IMR-90 (cell line): Measurements from ENCODE around the gene SEC16B. TPM values are rescaled to one million over a fixed set of nuclear protein-coding genes. Genes with fewer than 3 reads are reported as not detected.
A peak's percentile ranks its signal among the peaks of the same experiment; 100 is the strongest.

Experiments
- ATAC-seq: fragments of 200-7000 bp; cut with Tn5 transposase; 2 replicates; pipeline ENCODE4 v1.9.1; 2020; ENCODE audit warnings: low read depth, mild to moderate bottlenecking, moderate library complexity
- BruUV-seq: library from RNA; stranded (reverse); fragments of 400-500 nt; replicated peaks from 2 replicates; lab custom pipeline; 2021; lab: Mats Ljungman, UMichigan
- CTCF ChIA-PET: fragments of 300-600 bp; formaldehyde crosslinking; extraction: SDS; loops from one replicate; lab custom pipeline; 2021; ENCODE audit warnings: antibody characterized with exemption; lab: Yijun Ruan, JAX
- POLR2A ChIA-PET: fragments of 300-600 bp; sonication (Branson Sonifier 250); formaldehyde crosslinking; loops from one replicate; lab custom pipeline; 2022; ENCODE audit warnings: antibody characterized with exemption; ENCODE audit not compliant: unreplicated experiment; lab: Charles Lee
- DNase-seq: peaks from one replicate; pipeline ENCODE4 v3.0.0; 2013
- H2AFZ ChIP-seq: replicated peaks from 2 replicates; pipeline ENCODE3; 2013; ENCODE audit warnings: low read length, mild to moderate bottlenecking; ENCODE audit not compliant: poor library complexity
- H2AK5ac ChIP-seq: 2 replicates; pipeline ENCODE4 v1.6.1; 2013; ENCODE audit warnings: low read depth, low read length, inconsistent platforms
- H2AK9ac ChIP-seq: replicated peaks from 2 replicates; pipeline ENCODE3; 2013; ENCODE audit warnings: mild to moderate bottlenecking, low read depth, low read length, moderate library complexity; ENCODE audit not compliant: poor library complexity
- H2BK120ac ChIP-seq: 2 replicates; pipeline ENCODE4 v1.6.1; 2013; ENCODE audit warnings: low read depth, low read length, inconsistent platforms
- H2BK15ac ChIP-seq: 3 replicates; pipeline ENCODE4 v1.6.1; 2013; ENCODE audit warnings: low read depth, low read length, inconsistent platforms
- H2BK20ac ChIP-seq: 2 replicates; pipeline ENCODE4 v1.6.1; 2013; ENCODE audit warnings: low read depth, mild to moderate bottlenecking, inconsistent platforms, low read length, moderate library complexity
- H2BK5ac ChIP-seq: 2 replicates; pipeline ENCODE4 v1.6.1; 2013; ENCODE audit warnings: mild to moderate bottlenecking, low read depth, low read length, inconsistent platforms; ENCODE audit not compliant: poor library complexity, severe bottlenecking
- H3K14ac ChIP-seq: replicated peaks from 2 replicates; pipeline ENCODE4 v1.6.1; 2013; ENCODE audit warnings: low read depth, low read length, inconsistent platforms
- H3K18ac ChIP-seq: 2 replicates; pipeline ENCODE4 v1.6.1; 2013; ENCODE audit warnings: low read depth, low read length, control low read depth
- H3K23ac ChIP-seq: 2 replicates; pipeline ENCODE4 v1.6.1; 2013; ENCODE audit warnings: low read depth, low read length, inconsistent platforms
- H3K27ac ChIP-seq: 2 replicates; pipeline ENCODE4 v1.5.1; 2013; ENCODE audit warnings: mild to moderate bottlenecking, control low read depth, low read length; ENCODE audit not compliant: insufficient read depth
- H3K27me3 ChIP-seq: 2 replicates; pipeline ENCODE4 v1.6.1; 2013; ENCODE audit warnings: low read length; ENCODE audit not compliant: control insufficient read depth, insufficient read depth
- H3K36me3 ChIP-seq: 2 replicates; pipeline ENCODE4 v1.6.1; 2013; ENCODE audit warnings: low read length, mixed read lengths; ENCODE audit not compliant: control insufficient read depth, insufficient read depth
- H3K4ac ChIP-seq: 2 replicates; pipeline ENCODE4 v1.6.1; 2013; ENCODE audit warnings: low read depth, low read length, inconsistent platforms
- H3K4me1 ChIP-seq: 2 replicates; pipeline ENCODE4 v1.6.1; 2013; ENCODE audit warnings: low read length, mixed read lengths; ENCODE audit not compliant: control insufficient read depth, insufficient read depth
- H3K4me2 ChIP-seq: 2 replicates; pipeline ENCODE4 v1.6.1; 2013; ENCODE audit warnings: low read depth, mild to moderate bottlenecking, control low read depth, low read length, moderate library complexity
- H3K4me3 ChIP-seq: 2 replicates; pipeline ENCODE4 v1.5.1; 2013; ENCODE audit warnings: low read depth, mild to moderate bottlenecking, control low read depth, low read length, moderate library complexity; ENCODE audit not compliant: insufficient read depth
- H3K56ac ChIP-seq: 2 replicates; pipeline ENCODE4 v1.6.1; 2013; ENCODE audit warnings: low read length, inconsistent platforms; ENCODE audit not compliant: insufficient read depth; ENCODE audit errors: extremely low read depth
- H3K79me1 ChIP-seq, 2 experiments: 2 replicates each; pipeline ENCODE4 v1.6.1; 2013; ENCODE audit warnings: low read length in 2 of 2, inconsistent platforms in 1 of 2, low read depth in 1 of 2
- H3K9ac ChIP-seq: 2 replicates; pipeline ENCODE4 v1.6.1; 2013; ENCODE audit warnings: low read depth, low read length, control low read depth
- H3K9me1 ChIP-seq: 2 replicates; pipeline ENCODE4 v1.6.1; 2013; ENCODE audit warnings: low read length, inconsistent platforms; ENCODE audit not compliant: insufficient read depth
- H3K9me3 ChIP-seq: 2 replicates; pipeline ENCODE4 v1.6.1; 2013; ENCODE audit warnings: low read length; ENCODE audit not compliant: control insufficient read depth, insufficient read depth
- H4K20me1 ChIP-seq: 2 replicates; pipeline ENCODE4 v1.6.1; 2013; ENCODE audit warnings: low read length, inconsistent platforms; ENCODE audit not compliant: insufficient read depth
- H4K5ac ChIP-seq: 2 replicates; pipeline ENCODE4 v1.6.1; 2013; ENCODE audit warnings: mild to moderate bottlenecking, low read depth, low read length, control low read depth
- H4K8ac ChIP-seq, 2 experiments: 2 replicates each; pipeline ENCODE4 v1.6.1; 2013; ENCODE audit warnings: low read depth in 2 of 2, low read length in 2 of 2, control low read depth in 1 of 2, inconsistent platforms in 1 of 2
- H4K91ac ChIP-seq: 2 replicates; pipeline ENCODE4 v1.6.1; 2013; ENCODE audit warnings: low read depth, low read length, inconsistent platforms; ENCODE audit not compliant: insufficient read depth
- MAFK ChIP-seq: IDR thresholded peaks from 2 replicates; pipeline ENCODE4 v1.6.1; 2012; ENCODE audit warnings: low read depth, low read length, improper control_type of control experiment
- WGBS, 2 experiments: methylation state at CpG; one replicate each; pipeline versions ENCODE4 v1.1.5 to v1.1.7; 2013; ENCODE audit warnings: missing lambda C conversion rate in 2 of 2; ENCODE audit not compliant: insufficient read length in 1 of 2; ENCODE audit errors: extremely low coverage in 2 of 2; 5-methylcytosine and 5-hydroxymethylcytosine counted together
- dilution Hi-C: fragments of 300-500 bp; cut with HindIII; formaldehyde crosslinking; loops from one replicate; pipeline ENCODE4 v1.14.3; 2018; ENCODE audit warnings: low sequenced_read_pairs; ENCODE audit not compliant: unreplicated experiment
- in situ Hi-C: fragments of 300-500 bp; cut with MboI; formaldehyde crosslinking; loops from 3 replicates; pipeline ENCODE4 v1.14.3; 2019; ENCODE audit warnings: low sequenced_read_pairs, inconsistent platforms, mixed read lengths
- intact Hi-C: fragments of 100-400 bp; cut with micrococcal nuclease; formaldehyde crosslinking; loops from 2 replicates; pipeline ENCODE4 v1.10.0; 2022
- polyA plus RNA-seq, 3 experiments: library from polyadenylated mRNA; depleted of rRNA; stranded (reverse); fragments of >200 nt; gene quantifications; 2 replicates each; pipeline ENCODE4 v1.2.3, GENCODE V29; 2012; ENCODE audit warnings: low replicate concordance in 1 of 3
- total RNA-seq: library from RNA; depleted of rRNA; stranded (reverse); fragments of >200 nt; gene quantifications from 2 replicates; pipeline ENCODE4 v1.2.3, GENCODE V29; 2012
- TF ChIP-seq, protein P1 (sequence below): conservative IDR thresholded peaks from 2 replicates; pipeline ENCODE4 v1.5.1; 2012; ENCODE audit warnings: mild to moderate bottlenecking, low read depth, low read length, improper control_type of control experiment

SEC16B gene
- total and polyA plus RNA-seq, 2 of the 4 experiments (the other 2 are of a cell fraction): 4.3 TPM

- Histone ChIP-seq H3K4me3 (no peak overlapping the region), H2BK20ac (no peak overlapping the region), H4K91ac (no peak overlapping the region), H4K20me1 (no peaks in the 10 kb centered on the region), H3K9me3 (no peaks in the 10 kb centered on the region), H3K9me1 (no peaks in the 10 kb centered on the region), H3K27me3 (no peaks in the 10 kb centered on the region), H2AK5ac (0 out of 2 replicates have a peak overlapping the region, but pooled peaks have one; percentile 32), H2BK120ac (no peak overlapping the region), H3K27ac (no peak overlapping the region), H2BK15ac (no peak overlapping the region), H2AK9ac (no peak overlapping the region), H3K36me3 (no peaks in the 10 kb centered on the region), H4K8ac (no peak overlapping the region), H3K23ac (no peak overlapping the region), H3K14ac (no peak overlapping the region), H3K4me2 (no peak overlapping the region), H3K18ac (no peak overlapping the region), H3K4ac (no peak overlapping the region), H2AFZ (no peak overlapping the region), H4K5ac (no peak overlapping the region), H3K4me1 (peaks cover 7% of the 10 kb centered on the region), H3K9ac (no peak overlapping the region), H3K79me1 (no peaks in the 10 kb centered on the region), H2BK5ac (no peak overlapping the region), H3K56ac (no peak overlapping the region)
- POLR2A ChIA-PET: no interaction called here
- no TSS peak for BruUV-seq
- dilution Hi-C loops: no loop called here
- ATAC-seq: no peak
- intact Hi-C loops: loop anchor here (10.0 kb wide), 3 partner anchors 336 to 1376 kb away; no protein-coding TSS in a partner anchor
- CTCF ChIA-PET: interaction anchor here (1.3 to 1.5 kb wide), 2 partner anchors 8 to 13 kb away, joined by 3 to 4 read pairs; no protein-coding TSS in a partner anchor
- no peak for DNase-seq
- WGBS, 2 experiments: no CpG with 5 or more reads among the region's 3 CpGs
- TF ChIP-seq, protein P1, sequence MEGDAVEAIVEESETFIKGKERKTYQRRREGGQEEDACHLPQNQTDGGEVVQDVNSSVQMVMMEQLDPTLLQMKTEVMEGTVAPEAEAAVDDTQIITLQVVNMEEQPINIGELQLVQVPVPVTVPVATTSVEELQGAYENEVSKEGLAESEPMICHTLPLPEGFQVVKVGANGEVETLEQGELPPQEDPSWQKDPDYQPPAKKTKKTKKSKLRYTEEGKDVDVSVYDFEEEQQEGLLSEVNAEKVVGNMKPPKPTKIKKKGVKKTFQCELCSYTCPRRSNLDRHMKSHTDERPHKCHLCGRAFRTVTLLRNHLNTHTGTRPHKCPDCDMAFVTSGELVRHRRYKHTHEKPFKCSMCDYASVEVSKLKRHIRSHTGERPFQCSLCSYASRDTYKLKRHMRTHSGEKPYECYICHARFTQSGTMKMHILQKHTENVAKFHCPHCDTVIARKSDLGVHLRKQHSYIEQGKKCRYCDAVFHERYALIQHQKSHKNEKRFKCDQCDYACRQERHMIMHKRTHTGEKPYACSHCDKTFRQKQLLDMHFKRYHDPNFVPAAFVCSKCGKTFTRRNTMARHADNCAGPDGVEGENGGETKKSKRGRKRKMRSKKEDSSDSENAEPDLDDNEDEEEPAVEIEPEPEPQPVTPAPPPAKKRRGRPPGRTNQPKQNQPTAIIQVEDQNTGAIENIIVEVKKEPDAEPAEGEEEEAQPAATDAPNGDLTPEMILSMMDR: no peak
- peak; percentile 28; the same call in 1 of the 2 replicates for TF ChIP-seq MAFK
- in situ Hi-C loops: loop anchor here (5.0 kb wide), 1 partner anchor 1043 kb away; no protein-coding TSS in a partner anchor
These were observed 29.2 kb downstream of the SEC16B start for GRCh38 chr1:177940682-177941081.
